GM12801 (cell line): Measurements from ENCODE around the gene NAPB.

Experiments
- CTCF ChIP-seq: IDR thresholded peaks from one replicate; pipeline ENCODE4 v1.5.1; 2011; ENCODE audit warnings: control low read depth; ENCODE audit not compliant: insufficient read length; ENCODE audit errors: extremely low read depth

Gene NAPB

GRCh38 chr20:23335521-23335920 lies 85.8 kb downstream of the NAPB start:
- no peak for TF ChIP-seq CTCF

GRCh38 chr20:23334111-23334510 lies 87.2 kb downstream of the NAPB start:
- TF ChIP-seq CTCF, result no peak

GRCh38 chr20:23332467-23332866 lies 88.8 kb downstream of the NAPB start:
- no peak for TF ChIP-seq CTCF

- TF ChIP-seq CTCF, result no peak
Observed at GRCh38 chr20:23331450-23332350, 89.6 kb downstream of the NAPB start.

GRCh38 chr20:23327617-23328333 lies 93.5 kb downstream of the NAPB start:
- TF ChIP-seq CTCF, result no peak

GRCh38 chr20:23326774-23327173 lies 94.5 kb downstream of the NAPB start:
- no peak for TF ChIP-seq CTCF

- no peak for TF ChIP-seq CTCF
Observed at GRCh38 chr20:23325107-23325506, 96.2 kb downstream of the NAPB start.
